IMR-90 (cell line): ENCODE results near the gene FFAR2. TPM values are rescaled to one million over a fixed set of nuclear protein-coding genes. Genes with fewer than 3 reads are reported as not detected.

Experiments used
- ATAC-seq: fragments of 200-7000 bp; cut with Tn5 transposase; 2 replicates; pipeline ENCODE4 v1.9.1; 2020; ENCODE audit warnings: low read depth, mild to moderate bottlenecking, moderate library complexity
- BruUV-seq: library from RNA; stranded (reverse); fragments of 400-500 nt; replicated peaks from 2 replicates; lab custom pipeline; 2021; lab: Mats Ljungman, UMichigan
- CTCF ChIA-PET: fragments of 300-600 bp; formaldehyde crosslinking; extraction: SDS; loops from one replicate; lab custom pipeline; 2021; ENCODE audit warnings: antibody characterized with exemption; lab: Yijun Ruan, JAX
- POLR2A ChIA-PET: fragments of 300-600 bp; sonication (Branson Sonifier 250); formaldehyde crosslinking; loops from one replicate; lab custom pipeline; 2022; ENCODE audit warnings: antibody characterized with exemption; ENCODE audit not compliant: unreplicated experiment; lab: Charles Lee
- DNase-seq: peaks from one replicate; pipeline ENCODE4 v3.0.0; 2013
- H2AFZ ChIP-seq: replicated peaks from 2 replicates; pipeline ENCODE3; 2013; ENCODE audit warnings: low read length, mild to moderate bottlenecking; ENCODE audit not compliant: poor library complexity
- H2AK5ac ChIP-seq: 2 replicates; pipeline ENCODE4 v1.6.1; 2013; ENCODE audit warnings: low read depth, low read length, inconsistent platforms
- H2AK9ac ChIP-seq: replicated peaks from 2 replicates; pipeline ENCODE3; 2013; ENCODE audit warnings: mild to moderate bottlenecking, low read depth, low read length, moderate library complexity; ENCODE audit not compliant: poor library complexity
- H2BK120ac ChIP-seq: 2 replicates; pipeline ENCODE4 v1.6.1; 2013; ENCODE audit warnings: low read depth, low read length, inconsistent platforms
- H2BK15ac ChIP-seq: 3 replicates; pipeline ENCODE4 v1.6.1; 2013; ENCODE audit warnings: low read depth, low read length, inconsistent platforms
- H2BK20ac ChIP-seq: 2 replicates; pipeline ENCODE4 v1.6.1; 2013; ENCODE audit warnings: low read depth, mild to moderate bottlenecking, inconsistent platforms, low read length, moderate library complexity
- H2BK5ac ChIP-seq: 2 replicates; pipeline ENCODE4 v1.6.1; 2013; ENCODE audit warnings: mild to moderate bottlenecking, low read depth, low read length, inconsistent platforms; ENCODE audit not compliant: poor library complexity, severe bottlenecking
- H3K14ac ChIP-seq: replicated peaks from 2 replicates; pipeline ENCODE4 v1.6.1; 2013; ENCODE audit warnings: low read depth, low read length, inconsistent platforms
- H3K18ac ChIP-seq: 2 replicates; pipeline ENCODE4 v1.6.1; 2013; ENCODE audit warnings: low read depth, low read length, control low read depth
- H3K23ac ChIP-seq: 2 replicates; pipeline ENCODE4 v1.6.1; 2013; ENCODE audit warnings: low read depth, low read length, inconsistent platforms
- H3K27ac ChIP-seq: 2 replicates; pipeline ENCODE4 v1.5.1; 2013; ENCODE audit warnings: mild to moderate bottlenecking, control low read depth, low read length; ENCODE audit not compliant: insufficient read depth
- H3K27me3 ChIP-seq: 2 replicates; pipeline ENCODE4 v1.6.1; 2013; ENCODE audit warnings: low read length; ENCODE audit not compliant: control insufficient read depth, insufficient read depth
- H3K36me3 ChIP-seq: 2 replicates; pipeline ENCODE4 v1.6.1; 2013; ENCODE audit warnings: low read length, mixed read lengths; ENCODE audit not compliant: control insufficient read depth, insufficient read depth
- H3K4ac ChIP-seq: 2 replicates; pipeline ENCODE4 v1.6.1; 2013; ENCODE audit warnings: low read depth, low read length, inconsistent platforms
- H3K4me1 ChIP-seq: 2 replicates; pipeline ENCODE4 v1.6.1; 2013; ENCODE audit warnings: low read length, mixed read lengths; ENCODE audit not compliant: control insufficient read depth, insufficient read depth
- H3K4me2 ChIP-seq: 2 replicates; pipeline ENCODE4 v1.6.1; 2013; ENCODE audit warnings: low read depth, mild to moderate bottlenecking, control low read depth, low read length, moderate library complexity
- H3K4me3 ChIP-seq: 2 replicates; pipeline ENCODE4 v1.5.1; 2013; ENCODE audit warnings: low read depth, mild to moderate bottlenecking, control low read depth, low read length, moderate library complexity; ENCODE audit not compliant: insufficient read depth
- H3K56ac ChIP-seq: 2 replicates; pipeline ENCODE4 v1.6.1; 2013; ENCODE audit warnings: low read length, inconsistent platforms; ENCODE audit not compliant: insufficient read depth; ENCODE audit errors: extremely low read depth
- H3K79me1 ChIP-seq, 2 experiments: 2 replicates each; pipeline ENCODE4 v1.6.1; 2013; ENCODE audit warnings: low read length in 2 of 2, inconsistent platforms in 1 of 2, low read depth in 1 of 2
- H3K9ac ChIP-seq: 2 replicates; pipeline ENCODE4 v1.6.1; 2013; ENCODE audit warnings: low read depth, low read length, control low read depth
- H3K9me1 ChIP-seq: 2 replicates; pipeline ENCODE4 v1.6.1; 2013; ENCODE audit warnings: low read length, inconsistent platforms; ENCODE audit not compliant: insufficient read depth
- H3K9me3 ChIP-seq: 2 replicates; pipeline ENCODE4 v1.6.1; 2013; ENCODE audit warnings: low read length; ENCODE audit not compliant: control insufficient read depth, insufficient read depth
- H4K20me1 ChIP-seq: 2 replicates; pipeline ENCODE4 v1.6.1; 2013; ENCODE audit warnings: low read length, inconsistent platforms; ENCODE audit not compliant: insufficient read depth
- H4K5ac ChIP-seq: 2 replicates; pipeline ENCODE4 v1.6.1; 2013; ENCODE audit warnings: mild to moderate bottlenecking, low read depth, low read length, control low read depth
- H4K8ac ChIP-seq, 2 experiments: 2 replicates each; pipeline ENCODE4 v1.6.1; 2013; ENCODE audit warnings: low read depth in 2 of 2, low read length in 2 of 2, control low read depth in 1 of 2, inconsistent platforms in 1 of 2
- H4K91ac ChIP-seq: 2 replicates; pipeline ENCODE4 v1.6.1; 2013; ENCODE audit warnings: low read depth, low read length, inconsistent platforms; ENCODE audit not compliant: insufficient read depth
- BHLHE40 ChIP-seq: fragments of 150-350 bp; IDR thresholded peaks from 2 replicates; pipeline ENCODE4 v1.6.1; 2016; ENCODE audit warnings: mild to moderate bottlenecking, low read depth, low read length
- CTCF ChIP-seq: conservative IDR thresholded peaks from 2 replicates; pipeline ENCODE4 v1.5.1; 2012; ENCODE audit warnings: mild to moderate bottlenecking, low read depth, low read length, improper control_type of control experiment
- MAZ ChIP-seq: IDR thresholded peaks from 2 replicates; pipeline ENCODE4 v1.6.1; 2012; ENCODE audit warnings: low read depth, mild to moderate bottlenecking, low read length, improper control_type of control experiment, moderate library complexity, borderline replicate concordance
- MXI1 ChIP-seq: IDR thresholded peaks from 2 replicates; pipeline ENCODE4 v1.6.1; 2012; ENCODE audit warnings: low read depth, mild to moderate bottlenecking, low read length, moderate library complexity, borderline replicate concordance
- NFE2L2 ChIP-seq: fragments of 150-350 bp; IDR thresholded peaks from 2 replicates; pipeline ENCODE4 v1.6.1; 2016; ENCODE audit warnings: low read depth, mild to moderate bottlenecking, low read length
- POLR2A ChIP-seq: IDR thresholded peaks from 2 replicates; pipeline ENCODE4 v1.6.1; 2012; ENCODE audit warnings: mild to moderate bottlenecking, low read depth, low read length
- RFX5 ChIP-seq: IDR thresholded peaks from 2 replicates; pipeline ENCODE4 v1.8.0; 2012; ENCODE audit warnings: low read depth, mild to moderate bottlenecking, low read length, moderate library complexity
- USF2 ChIP-seq: fragments of 150-350 bp; IDR thresholded peaks from 2 replicates; pipeline ENCODE4 v1.6.1; 2017; ENCODE audit warnings: mild to moderate bottlenecking, antibody characterized with exemption, low read length, low read depth
- WGBS, 2 experiments: methylation state at CpG; one replicate each; pipeline versions ENCODE4 v1.1.5 to v1.1.7; 2013; ENCODE audit warnings: missing lambda C conversion rate in 2 of 2; ENCODE audit not compliant: insufficient read length in 1 of 2; ENCODE audit errors: extremely low coverage in 2 of 2; 5-methylcytosine and 5-hydroxymethylcytosine counted together
- dilution Hi-C: fragments of 300-500 bp; cut with HindIII; formaldehyde crosslinking; loops from one replicate; pipeline ENCODE4 v1.14.3; 2018; ENCODE audit warnings: low sequenced_read_pairs; ENCODE audit not compliant: unreplicated experiment
- in situ Hi-C: fragments of 300-500 bp; cut with MboI; formaldehyde crosslinking; loops from 3 replicates; pipeline ENCODE4 v1.14.3; 2019; ENCODE audit warnings: low sequenced_read_pairs, inconsistent platforms, mixed read lengths
- intact Hi-C: fragments of 100-400 bp; cut with micrococcal nuclease; formaldehyde crosslinking; loops from 2 replicates; pipeline ENCODE4 v1.10.0; 2022
- polyA plus RNA-seq, 3 experiments: library from polyadenylated mRNA; depleted of rRNA; stranded (reverse); fragments of >200 nt; gene quantifications; 2 replicates each; pipeline ENCODE4 v1.2.3, GENCODE V29; 2012; ENCODE audit warnings: low replicate concordance in 1 of 3
- total RNA-seq: library from RNA; depleted of rRNA; stranded (reverse); fragments of >200 nt; gene quantifications from 2 replicates; pipeline ENCODE4 v1.2.3, GENCODE V29; 2012
- TF ChIP-seq, protein P1 (sequence below): fragments of 150-350 bp; IDR thresholded peaks from 2 replicates; pipeline ENCODE4 v1.6.1; 2016; ENCODE audit warnings: low read depth, mild to moderate bottlenecking, low read length, moderate library complexity, borderline replicate concordance

Gene FFAR2
- total and polyA plus RNA-seq, 2 of the 4 experiments (the other 2 are of a cell fraction): not detected

DNA sequence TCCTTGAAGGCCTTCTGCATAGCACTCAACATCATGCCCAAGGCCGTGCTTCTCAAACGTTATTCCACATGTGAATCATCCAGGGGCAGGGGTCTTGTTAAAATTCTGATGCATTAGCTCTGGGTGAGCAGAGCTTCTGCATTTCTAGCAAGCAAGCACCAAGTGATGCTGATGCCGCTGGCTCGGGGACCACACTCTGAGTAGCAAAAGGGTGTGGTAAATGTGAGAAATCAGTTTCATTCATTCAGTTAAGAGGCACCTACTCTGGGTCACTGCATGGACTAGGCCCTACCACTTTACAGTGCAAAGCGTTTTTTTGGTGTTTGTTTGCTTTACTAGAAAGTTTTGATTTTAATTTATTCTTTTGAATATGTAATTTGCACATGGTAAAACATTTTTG, 35.0 kb downstream of the FFAR2 start (continued):
- TF ChIP-seq CTCF: no peak
- no peak for TF ChIP-seq NFE2L2
- no peak for TF ChIP-seq POLR2A

GRCh38 chr19:35484252-35485036, 36.4 kb downstream of the FFAR2 start:
- Histone ChIP-seq H3K9ac (no peak overlapping the region), H4K91ac (no peak overlapping the region), H3K18ac (no peak overlapping the region), H3K27me3 (peaks cover 18% of the 10 kb centered on the region), H4K5ac (no peak overlapping the region), H4K20me1 (no peaks in the 10 kb centered on the region), H3K36me3 (no peaks in the 10 kb centered on the region), H3K23ac (no peak overlapping the region), H3K4ac (no peak overlapping the region), H2BK20ac (no peak overlapping the region), H3K9me3 (no peaks in the 10 kb centered on the region), H3K9me1 (no peaks in the 10 kb centered on the region), H2AK5ac (no peak overlapping the region), H2BK15ac (no peak overlapping the region), H3K79me1 (no peaks in the 10 kb centered on the region), H2BK5ac (no peak overlapping the region), H3K27ac (no peak overlapping the region), H3K4me1 (no peaks in the 10 kb centered on the region), H3K4me2 (no peak overlapping the region), H2AFZ (no peak overlapping the region), H3K56ac (no peak overlapping the region), H3K4me3 (no peak overlapping the region), H3K14ac (no peak overlapping the region), H4K8ac (no peak overlapping the region), H2AK9ac (no peak overlapping the region), H2BK120ac (no peak overlapping the region)
- dilution Hi-C loops (no loop called here), in situ Hi-C loops (no loop called here), intact Hi-C loops (no loop called here)
- ChIA-PET POLR2A (no interaction called here), CTCF (no interaction called here)
- 86% methylated on average over 1 of the region's 7 CpGs; no CpG with 5 or more reads in 1 of the 2 experiments for WGBS, 2 experiments
- no TSS peak for BruUV-seq
- no peak for DNase-seq
- no peak for ATAC-seq
- TF ChIP-seq MAZ (no peak), CTCF (no peak), POLR2A (no peak), MXI1 (no peak), BHLHE40 (no peak), RFX5 (no peak), USF2 (no peak)
- TF ChIP-seq, protein P1, sequence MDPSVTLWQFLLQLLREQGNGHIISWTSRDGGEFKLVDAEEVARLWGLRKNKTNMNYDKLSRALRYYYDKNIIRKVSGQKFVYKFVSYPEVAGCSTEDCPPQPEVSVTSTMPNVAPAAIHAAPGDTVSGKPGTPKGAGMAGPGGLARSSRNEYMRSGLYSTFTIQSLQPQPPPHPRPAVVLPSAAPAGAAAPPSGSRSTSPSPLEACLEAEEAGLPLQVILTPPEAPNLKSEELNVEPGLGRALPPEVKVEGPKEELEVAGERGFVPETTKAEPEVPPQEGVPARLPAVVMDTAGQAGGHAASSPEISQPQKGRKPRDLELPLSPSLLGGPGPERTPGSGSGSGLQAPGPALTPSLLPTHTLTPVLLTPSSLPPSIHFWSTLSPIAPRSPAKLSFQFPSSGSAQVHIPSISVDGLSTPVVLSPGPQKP: no peak
